Measurements from ENCODE around the gene MGRN1.

GRCh38 chr16:4673387-4674046 lies 48.9 kb downstream of the MGRN1 start:
- TF ChIP-seq CTCF (conservative IDR thresholded peaks at IDR 0.05; ENCODE audit: low read depth, low read length) (no peak), EZH2 (IDR thresholded peaks at IDR 0.05; ENCODE audit: low read length, unreplicated experiment) (no peak)
